Right renal cortex interstitium (tissue), 3 donors: ENCODE results near the gene LRP2. TPM values are rescaled to one million over a fixed set of nuclear protein-coding genes. Genes with fewer than 3 reads are reported as not detected.
"Not testable (repeated sequence)": the region's sequence is repeated elsewhere in the genome, so short reads cannot be mapped to it uniquely, and the experiment has no call there.

Source experiments
- DNase-seq, 3 donors: peaks; one replicate each; pipeline ENCODE4 v3.0.0-alpha.2; 2013; ENCODE audit warnings: low read depth in 3 of 3, low spot score in 2 of 3
- polyA plus RNA-seq, 3 donors: library from polyadenylated mRNA; unstranded; fragments of 120-200 nt; gene quantifications; one replicate each; pipeline ENCODE4 v1.2.1, GENCODE V29; 2013; ENCODE audit not compliant: insufficient read length in 3 of 3

Gene LRP2
- polyA plus RNA-seq, 3 donors, result 123 to 186 (median 162) TPM

DNA sequence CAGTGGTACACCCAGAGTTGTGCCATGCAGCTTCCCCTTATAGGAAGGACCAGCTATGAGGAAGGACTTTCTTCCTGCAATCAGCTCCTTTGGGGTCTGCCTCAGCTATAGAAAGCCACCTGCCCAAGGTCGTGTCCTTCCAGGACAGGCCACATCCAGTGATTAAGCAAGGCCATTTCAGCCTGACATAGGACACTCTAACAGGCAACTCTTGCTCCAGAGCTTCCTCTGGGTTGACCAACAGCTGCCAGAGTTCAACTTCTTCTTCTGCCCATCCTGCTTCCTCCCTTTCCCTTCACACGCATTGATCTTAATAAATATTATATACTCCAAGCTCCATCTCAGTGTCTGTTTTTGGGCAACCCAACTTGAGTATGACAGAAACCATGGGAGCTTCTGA, 12.8 kb downstream of the LRP2 start:
- no peak for DNase-seq

DNA sequence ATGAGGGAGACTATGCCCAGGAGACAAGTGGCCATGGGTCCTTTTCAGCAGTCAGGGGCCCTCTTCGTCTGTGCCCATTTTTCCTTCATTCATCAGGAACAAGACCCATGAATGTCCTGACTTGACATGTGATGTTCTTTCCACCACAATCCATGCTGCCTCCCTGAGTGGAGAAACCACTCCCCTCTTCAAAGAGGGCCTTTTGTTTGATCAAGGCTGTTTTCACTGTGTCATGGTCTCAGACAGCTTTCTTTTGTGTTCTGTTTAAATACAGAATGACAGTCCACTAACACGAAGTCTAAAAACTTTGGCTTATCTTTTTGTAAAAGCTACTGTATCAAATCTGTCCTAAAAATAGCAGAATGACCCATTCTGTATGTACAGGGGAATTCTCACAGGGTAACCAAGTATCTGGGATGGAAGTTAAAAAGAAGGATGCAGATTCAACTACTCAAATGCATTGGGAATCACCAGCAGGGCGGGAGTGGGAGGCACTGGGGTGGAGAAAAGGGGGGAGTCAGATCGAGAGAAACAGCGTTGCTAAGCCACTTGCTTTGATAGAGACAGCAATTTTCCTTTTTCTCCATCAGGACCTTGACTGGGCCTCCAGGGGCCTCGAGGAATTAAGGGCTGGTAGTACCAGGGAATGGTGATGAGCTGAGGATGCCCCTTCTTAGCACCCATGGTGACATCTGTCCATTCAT, 13.9 kb downstream of the LRP2 start:
- DNase-seq, result no peak

DNA sequence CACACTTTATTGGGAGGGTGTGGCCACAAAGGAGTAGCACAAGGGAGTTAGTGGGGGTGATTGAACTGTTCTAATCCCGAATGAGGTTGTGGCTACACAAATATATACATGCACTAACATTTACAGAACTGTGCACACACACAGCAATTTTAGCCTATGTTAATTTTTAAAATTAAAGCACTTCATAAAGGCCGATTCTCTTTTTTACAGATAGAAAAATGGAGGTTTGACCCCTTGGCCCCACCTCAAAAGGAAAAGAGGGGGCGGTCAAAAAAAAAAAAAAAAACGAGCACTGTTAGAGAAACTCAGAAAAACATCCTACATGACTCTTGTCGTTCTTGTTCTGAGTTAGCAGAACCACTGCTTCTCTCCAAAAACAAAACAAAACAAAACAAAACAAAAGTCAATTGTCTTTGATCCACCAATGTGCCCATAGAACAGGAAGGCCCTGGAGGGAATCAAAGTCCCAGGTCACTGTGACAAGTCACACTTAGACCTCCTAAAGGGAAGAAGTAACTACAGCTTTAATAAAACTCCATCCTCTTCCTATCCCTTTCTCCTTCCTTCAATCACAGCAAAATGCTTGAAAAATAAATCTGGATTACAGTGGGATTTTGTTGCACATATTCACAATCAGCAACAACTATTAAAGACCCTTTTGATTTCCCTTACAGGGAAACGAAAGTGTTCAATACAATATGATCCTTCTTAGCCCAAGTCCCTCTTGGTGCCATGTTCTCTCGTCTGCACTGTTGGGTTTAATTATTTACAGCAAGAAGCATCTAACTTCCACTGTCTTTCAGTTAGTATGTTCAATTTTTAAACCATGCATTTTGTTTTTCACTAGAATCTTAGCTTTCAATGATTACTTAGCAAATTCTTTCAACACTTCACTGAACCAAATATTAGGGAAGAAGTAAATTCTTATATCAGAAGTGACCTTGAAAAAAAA, 16.6 kb downstream of the LRP2 start:
- DNase-seq, result no peak

DNA sequence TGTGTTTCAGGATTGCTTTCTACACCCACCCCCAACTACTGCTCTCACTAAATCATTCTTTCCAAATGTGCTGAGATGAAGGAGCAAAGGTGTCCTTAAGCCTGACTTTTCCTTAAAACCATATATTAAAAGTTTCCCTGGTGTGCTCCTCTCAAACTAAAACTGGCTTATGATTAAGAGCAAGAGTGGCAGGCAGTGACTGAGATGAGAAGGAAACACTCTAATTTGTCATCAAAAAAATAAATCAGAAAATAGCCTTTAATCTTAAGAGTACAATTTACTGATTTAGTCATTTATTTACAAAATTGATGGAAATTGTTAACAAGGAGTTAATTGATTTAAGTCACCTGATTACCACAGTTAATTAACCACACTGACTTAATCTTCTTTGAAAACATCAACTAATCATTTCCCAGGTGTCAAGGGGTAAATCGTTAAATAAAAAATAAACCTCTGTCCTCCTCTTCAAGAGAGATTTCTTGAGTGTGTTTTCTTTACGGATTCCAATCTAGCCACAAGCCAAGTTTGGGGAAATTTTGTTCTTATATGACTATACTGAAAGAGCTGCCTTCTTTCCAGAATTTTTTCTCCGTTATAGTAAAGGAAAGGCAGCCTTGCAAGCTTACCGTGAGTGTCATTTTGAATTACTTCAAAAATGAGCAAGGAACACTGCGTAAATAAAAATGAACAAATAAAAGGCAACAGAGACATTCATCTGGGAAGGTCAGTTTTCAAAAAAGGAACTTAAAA, 17.4 kb downstream of the LRP2 start:
- DNase-seq, result no peak

DNA sequence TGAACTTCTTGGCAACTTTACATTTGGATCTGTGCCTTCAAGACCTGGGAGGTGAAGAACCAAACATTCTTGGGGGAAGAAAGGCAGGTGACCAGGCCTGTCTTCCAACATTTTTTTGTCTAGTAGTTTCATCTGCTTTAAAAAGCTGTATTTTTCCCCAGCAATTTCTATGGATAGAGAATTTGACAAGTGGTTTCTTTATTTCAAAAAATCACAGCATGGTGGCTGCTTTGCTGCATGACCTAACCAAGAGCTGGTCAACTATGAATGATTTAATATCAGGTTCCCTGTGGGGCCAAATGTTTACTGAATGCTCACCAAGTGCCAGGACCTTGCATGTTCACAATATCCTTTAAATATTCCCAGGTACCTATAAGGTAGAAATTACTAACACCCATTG, 19.1 kb downstream of the LRP2 start:
- no peak for DNase-seq

DNA sequence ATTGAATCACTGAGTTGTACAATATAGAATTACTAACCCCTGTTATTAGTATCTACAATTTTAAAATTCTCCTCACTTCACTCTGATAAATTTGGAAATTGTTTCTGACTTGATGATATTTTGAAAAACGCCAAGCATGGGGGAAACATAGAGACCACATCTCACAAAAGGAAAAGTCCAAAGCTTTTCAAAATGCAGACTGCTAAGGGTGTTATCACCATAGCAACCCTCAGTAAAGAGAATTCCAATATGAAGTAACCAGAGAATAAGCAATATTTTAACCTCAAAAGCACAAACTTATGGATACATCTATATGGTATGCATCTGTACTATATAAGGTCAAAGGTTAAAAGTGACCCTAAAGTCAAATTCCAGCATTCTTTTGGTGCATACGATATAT, 22.7 kb downstream of the LRP2 start:
- no peak for DNase-seq

DNA sequence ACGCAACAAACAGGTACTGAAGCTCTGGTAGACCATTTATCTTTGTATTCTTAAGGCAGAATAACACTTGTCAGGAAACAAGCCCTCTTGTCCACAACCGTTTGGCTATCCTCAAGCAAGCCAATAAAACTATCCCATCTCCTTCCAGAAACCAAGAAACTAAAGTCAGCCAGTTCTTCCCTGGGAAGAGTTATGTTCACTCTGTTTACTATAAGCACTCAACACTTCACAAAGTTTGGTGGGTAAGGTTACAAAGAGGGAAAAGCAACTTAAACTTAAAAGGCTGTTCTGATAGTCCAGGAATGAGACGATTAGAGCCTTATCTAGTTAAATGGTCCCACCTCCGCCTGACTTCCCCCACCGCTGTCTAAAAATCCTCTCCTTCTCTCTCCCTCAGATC, 25.6 kb downstream of the LRP2 start:
- no peak for DNase-seq

DNA sequence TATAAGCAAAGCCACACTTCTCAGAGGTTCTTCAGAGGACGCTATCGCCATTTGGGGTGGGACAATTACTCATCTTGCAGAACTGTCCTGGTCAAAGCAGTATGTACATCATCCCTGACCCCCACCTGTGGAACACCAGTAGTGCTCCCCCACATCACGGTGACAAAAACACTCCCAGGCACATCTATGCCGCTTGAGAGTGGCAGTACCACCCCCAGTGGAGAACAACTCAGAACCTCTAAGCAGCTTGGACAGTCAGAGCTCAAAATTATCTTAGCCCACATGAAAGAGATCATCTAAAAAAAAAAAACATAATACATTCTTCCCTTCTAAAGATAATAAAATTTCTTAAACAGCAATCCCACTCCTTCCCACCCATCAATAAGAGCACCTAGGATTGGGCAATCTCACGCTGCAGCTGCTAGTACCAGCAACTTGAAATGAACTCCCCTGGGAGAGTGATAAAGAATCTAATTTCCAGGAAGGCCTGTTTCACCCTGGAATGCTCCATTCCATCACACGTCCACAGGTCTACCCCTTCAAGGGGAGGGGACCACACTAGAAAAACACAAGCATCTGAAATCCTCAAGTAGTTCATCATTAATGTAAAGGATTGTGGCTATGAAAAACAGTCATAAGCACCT, 31.7 kb downstream of the LRP2 start:
- DNase-seq, result no peak

DNA sequence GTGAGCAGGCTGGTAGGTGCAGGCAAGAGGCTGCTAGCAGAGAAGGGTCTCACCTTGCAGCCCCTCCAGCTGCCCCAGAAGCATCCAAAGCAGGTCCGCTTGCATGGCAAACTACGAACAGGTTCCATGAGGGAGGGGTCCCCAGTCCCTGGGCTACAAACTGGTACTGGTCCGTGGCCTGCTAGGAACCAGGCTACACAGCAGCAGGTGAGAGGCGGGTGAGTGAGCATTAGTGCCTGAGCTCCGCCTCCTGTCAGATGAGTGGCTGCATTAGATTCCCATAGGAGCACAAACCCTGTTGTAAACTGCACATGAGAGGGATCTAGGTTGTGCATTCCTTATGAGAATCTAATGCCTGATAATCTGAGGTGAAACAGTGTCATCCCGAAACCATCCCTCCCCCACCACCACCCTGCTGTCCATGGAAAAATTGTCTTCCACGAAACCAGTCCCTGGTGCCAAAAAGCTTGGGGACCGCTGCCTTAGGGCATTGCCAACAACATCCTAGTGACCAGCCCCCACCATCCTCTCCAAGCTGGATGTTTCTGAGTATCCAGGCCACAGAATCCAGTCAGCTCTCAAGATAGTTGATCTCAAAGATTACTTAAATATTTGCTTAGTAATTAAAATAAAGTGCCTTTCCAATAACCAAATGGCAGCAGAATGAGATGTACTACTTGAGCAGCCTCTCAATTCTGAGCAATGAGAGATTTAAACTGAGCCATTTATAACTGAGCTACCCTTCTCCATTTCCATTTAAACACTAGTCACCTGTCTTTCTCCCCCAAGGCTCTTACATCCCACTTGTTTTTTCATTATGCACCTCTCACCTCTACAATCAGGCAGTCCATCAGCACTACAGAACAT, 32.4 kb downstream of the LRP2 start:
- no peak for DNase-seq

DNA sequence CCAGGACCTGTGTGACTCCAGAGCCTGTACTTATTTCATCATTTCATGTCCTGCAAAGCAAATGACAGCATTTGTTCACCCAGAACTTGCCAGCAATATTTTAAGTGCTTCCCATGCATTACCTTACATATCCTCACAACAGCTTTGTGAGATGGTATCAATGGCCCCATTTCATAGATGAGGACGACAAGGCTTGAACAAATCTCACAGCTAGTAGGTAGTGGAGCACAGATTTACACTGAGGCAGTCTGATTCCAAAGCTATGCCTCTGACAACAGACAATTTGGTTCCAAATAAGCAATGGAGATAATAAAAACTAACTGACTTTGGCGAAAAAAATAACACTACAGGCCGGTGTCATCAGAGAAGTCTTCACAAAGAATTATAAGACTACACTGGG, 33.5 kb downstream of the LRP2 start:
- no peak for DNase-seq

DNA sequence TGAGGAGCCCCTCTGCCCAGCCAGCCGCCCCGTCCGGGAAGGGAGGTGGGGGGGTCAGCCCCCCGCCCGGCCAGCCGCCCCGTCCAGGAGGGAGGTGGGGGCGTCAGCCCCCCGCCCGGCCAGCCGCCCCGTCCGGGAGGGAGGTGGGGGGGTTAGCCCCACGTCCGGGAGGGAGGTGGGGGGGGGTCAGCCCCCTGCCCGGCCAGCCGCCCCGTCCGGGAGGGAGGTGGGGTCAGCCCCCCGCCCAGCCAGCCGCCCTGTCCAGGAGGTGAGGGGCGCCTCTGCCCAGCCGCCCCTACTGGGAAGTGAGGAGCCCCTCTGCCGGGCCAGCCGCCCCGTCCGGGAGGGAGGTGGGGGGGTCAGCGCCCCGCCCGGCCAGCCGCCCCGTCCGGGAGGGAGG, 34.5 kb downstream of the LRP2 start:
- DNase-seq, result not testable (repeated sequence)

DNA sequence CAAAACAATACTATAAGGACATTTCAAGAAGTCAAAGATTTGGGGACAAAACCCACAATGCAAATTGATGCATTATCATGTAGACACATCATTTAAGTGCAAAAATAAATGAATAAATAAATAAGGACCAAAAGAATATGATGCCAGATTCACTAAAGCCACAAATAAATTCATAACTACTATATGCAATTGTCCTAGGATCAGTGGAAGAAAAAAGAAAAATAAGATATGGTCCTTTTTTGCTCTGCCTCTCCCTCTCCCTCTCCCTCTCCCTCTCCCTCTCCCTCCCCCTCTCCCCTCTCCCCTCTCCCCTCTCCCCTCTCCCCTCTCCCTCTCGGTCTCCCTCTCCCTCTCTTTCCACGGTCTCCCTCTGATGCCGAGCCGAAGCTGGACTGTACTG, 36.4 kb downstream of the LRP2 start:
- DNase-seq, result not testable (repeated sequence)

DNA sequence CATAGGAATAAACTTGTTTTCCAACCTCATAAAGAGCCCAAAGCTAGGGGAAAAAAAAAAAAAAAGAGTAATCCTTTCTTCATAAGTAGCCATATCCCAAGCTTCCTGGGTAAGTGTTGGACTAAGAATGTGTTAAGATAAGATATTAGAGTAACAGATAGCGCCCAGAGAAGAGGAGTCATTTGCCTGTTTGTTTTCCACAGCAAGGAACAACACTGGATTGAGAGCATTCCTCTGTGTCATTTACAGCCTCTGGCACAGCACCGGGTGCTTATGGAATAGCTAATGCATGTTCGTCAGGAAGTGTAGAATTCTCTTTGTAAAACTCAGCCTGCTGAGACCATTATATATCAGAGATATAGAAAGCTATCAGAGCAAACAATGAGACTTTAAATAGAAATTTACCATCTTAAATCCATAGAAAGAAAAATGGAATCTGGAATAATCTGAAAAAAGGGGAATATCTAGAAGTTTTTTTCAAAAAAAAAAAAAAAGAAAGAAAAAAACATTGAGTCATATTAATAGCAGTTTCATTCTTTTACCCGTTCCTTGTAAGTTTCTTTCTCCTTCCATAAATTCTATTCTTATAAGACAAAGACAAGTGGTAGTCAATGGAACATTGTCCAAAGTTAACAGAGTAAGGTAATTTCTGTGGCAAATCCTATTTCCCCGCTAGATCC, 37.6 kb downstream of the LRP2 start:
- no peak for DNase-seq

DNA sequence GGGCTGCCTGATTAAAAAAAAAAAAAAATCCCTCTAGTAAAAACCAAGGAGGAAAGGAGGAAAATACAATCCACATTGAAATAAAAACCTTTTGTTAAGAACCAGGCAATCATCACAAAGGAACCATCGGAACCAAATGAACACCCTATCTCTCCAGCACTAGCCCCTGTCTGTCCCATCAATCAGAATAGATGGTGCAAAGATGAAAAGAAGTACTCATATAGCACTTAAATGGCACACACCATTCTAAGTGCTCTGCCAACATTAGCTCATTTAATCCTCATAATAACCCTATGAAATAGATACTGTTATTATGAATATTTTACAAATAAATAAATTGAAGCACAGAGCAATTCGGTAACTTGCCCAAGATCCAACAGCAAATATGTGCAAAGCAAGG, 38.5 kb downstream of the LRP2 start:
- DNase-seq, result no peak

DNA sequence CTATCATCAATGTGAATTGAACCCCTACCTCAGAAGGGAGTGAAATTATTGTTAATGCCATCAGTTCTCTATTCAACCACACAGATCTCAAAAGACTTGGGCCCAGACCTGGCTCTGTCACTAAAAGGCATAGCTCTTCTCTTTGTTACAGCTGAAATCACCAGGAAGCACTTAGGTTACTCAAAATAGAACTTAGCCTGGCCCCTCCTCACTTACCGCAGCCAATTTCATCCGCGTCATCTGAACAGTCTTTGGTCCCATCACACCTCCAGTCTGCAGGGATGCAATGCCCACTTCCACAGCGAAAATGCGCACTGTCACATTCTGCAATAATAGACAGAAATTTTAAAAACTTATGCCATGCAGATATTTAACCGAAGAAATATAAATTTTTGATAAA, 41.8 kb downstream of the LRP2 start:
- no peak for DNase-seq

DNA sequence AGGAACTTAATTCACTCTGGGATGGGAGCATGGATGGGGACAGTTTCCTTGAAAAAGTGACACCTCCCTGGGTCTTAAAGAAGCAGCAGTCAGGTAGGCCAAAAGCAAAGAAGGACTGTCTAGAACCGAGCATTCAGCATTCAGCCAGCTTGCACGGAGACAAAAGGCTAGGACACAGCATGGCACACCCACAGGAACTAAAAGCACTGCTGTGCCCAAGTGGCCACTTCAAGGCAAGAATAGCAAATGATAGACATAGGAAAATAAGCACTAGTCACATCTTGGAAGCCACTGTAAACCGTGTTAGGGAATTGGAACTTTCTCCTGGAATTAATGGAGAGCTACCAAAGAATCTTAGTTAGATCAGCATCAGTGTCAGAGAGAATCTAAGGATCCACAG, 47.0 kb downstream of the LRP2 start:
- DNase-seq, result no peak

DNA sequence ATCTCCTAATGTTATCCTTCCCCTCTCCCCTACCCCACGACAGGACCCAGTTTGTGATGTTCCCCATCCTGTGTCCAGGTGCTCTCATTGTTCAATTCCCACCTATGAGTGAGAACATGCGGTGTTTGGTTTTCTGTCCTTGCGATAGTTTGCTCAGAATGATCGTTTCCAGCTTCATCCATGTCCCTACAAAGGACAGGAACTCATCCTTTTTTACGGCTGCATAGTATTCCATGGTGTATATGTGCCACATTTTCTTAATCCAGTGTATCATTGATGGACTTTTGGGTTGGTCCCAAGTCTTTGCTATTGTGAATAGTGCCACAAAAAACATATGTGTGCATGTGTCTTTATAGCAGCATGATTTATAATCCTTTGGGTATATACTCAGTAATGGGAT, 54.0 kb downstream of the LRP2 start:
- DNase-seq, result not testable (repeated sequence)

DNA sequence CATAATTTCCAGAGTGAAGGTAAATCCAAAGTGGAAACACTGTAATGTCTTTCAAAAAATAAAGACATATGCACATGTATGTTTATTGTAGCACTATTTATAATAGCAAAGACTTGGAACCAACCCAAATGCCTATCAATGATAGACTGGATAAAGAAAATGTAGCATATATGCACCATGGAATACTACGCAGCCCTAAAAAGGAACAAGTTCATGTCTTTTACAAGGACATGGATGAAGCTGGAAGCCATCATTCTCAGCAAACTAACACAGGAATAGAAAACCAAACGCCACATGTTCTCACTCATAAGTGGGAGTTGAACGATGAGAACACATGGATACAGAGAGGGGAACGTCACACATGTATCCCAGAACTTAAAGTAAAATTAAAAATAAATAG, 57.6 kb downstream of the LRP2 start:
- not testable (repeated sequence) for DNase-seq

DNA sequence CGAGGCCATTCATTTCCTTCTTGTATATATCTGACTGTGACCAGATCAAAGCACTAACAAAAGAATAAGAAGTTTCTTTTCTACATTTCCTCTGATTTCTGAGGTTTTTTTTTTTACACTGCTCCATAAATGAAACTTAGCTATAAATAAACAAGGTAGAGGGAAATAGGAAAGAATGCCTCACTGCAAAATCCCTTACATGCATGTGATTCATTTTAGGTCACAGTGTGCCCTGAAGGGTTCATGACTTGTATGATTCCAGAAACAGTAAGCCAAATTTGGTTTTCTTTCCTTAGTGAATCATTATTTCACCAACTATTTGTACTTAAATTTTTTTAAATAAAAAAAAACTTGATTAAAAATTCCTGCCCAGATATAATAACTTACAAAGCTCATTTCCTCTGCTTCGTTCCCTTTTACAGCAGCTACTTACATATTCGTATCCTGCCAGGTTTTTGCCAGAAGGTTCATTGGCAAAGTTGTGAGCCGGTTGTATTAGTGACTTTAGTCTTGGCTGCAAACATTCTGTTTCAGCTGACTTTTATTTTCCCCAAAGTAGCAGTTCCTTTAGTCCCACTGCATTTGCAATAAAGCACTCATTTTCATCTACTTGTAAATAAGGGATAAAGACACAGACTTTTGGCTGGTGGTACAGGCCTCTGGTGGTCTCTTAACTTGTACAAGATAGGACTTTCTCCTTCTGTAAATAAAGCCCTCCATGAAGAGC, 58.6 kb downstream of the LRP2 start:
- no peak for DNase-seq
